ENCODE results near the gene LIMS1. TPM values are rescaled to one million over a fixed set of nuclear protein-coding genes. Genes with fewer than 3 reads are reported as not detected.
A peak's percentile ranks its signal among the peaks of the same experiment; 100 is the strongest.

LIMS1 gene
- total RNA-seq, 1 experiment from 2014 or later = 56.2 TPM

- Histone ChIP-seq H3K4me2 (ENCODE audit: low read length) (peak overlapping the region; percentile 80), H3K36me3 (ENCODE audit: control insufficient read depth in 1 of 2, insufficient read depth in 2 of 2, low read length in 2 of 2) (no peaks in the 10 kb centered on the region), H3K27ac (ENCODE audit: low read depth, low read length) (peak overlapping the region; percentile 81; the same call in 1 of the 2 replicates), H3K9ac (ENCODE audit: low read length) (peak overlapping the region; percentile 86), H3K27me3 (ENCODE audit: insufficient read depth, low read length) (no peaks in the 10 kb centered on the region), H4K20me1 (ENCODE audit: insufficient read depth) (0 out of 2 replicates have a peak, but pooled peaks cover 3% of the 10 kb centered on the region), H3K9me3 (ENCODE audit: control insufficient read depth in 1 of 2, insufficient read depth in 1 of 2, low read depth in 1 of 2, low read length in 2 of 2) (no peaks in the 10 kb centered on the region), H2AFZ (ENCODE audit: low read depth, low read length, poor library complexity, severe bottlenecking) (no peak overlapping the region), H3K9me2 (ENCODE audit: insufficient read depth) (no peaks in the 10 kb centered on the region), H3K4me3 (replicated peaks in 1 of 2; ENCODE audit: low read depth in 1 of 2, low read length in 2 of 2) (peak overlapping the region; percentile 65 to 84), H3K4me1 (ENCODE audit: control insufficient read depth in 1 of 2, insufficient read depth in 2 of 2, low read length in 2 of 2) (peaks cover 14 to 28% of the 10 kb centered on the region in 2 experiments), H3K79me2 (ENCODE audit: insufficient read depth, low read length) (peaks cover 52% of the 10 kb centered on the region)
- CTCF ChIA-PET = no interaction called here
- ATAC-seq = peak; percentile 12
- DNase-seq (ENCODE audit: low read depth, low spot score) = no peak
- no TSS peak for BruUV-seq (replicated peaks)
- TF ChIP-seq TCF7L2 (IDR thresholded peaks at IDR 0.05; ENCODE audit: borderline replicate concordance, extremely low read depth, insufficient read depth, insufficient read length) (no peak), ZFX (IDR thresholded peaks at IDR 0.05) (peak; percentile 91)
- intact Hi-C loops (cut with micrococcal nuclease) = no loop called here
- POLR2A ChIA-PET = no interaction called here
- RAD21 ChIA-PET (ENCODE audit: low non-redundant PET in 1 of 2, low total read pairs in 2 of 2, uncharacterized antibody in 2 of 2, unreplicated experiment in 2 of 2) = no interaction called here
Observed at GRCh38 chr2:108534584-108535356, 500 bp downstream of the LIMS1 start.

GRCh38 chr2:108535357-108535631, 1.0 kb downstream of the LIMS1 start:
- TSS peak; percentile 42 for BruUV-seq (replicated peaks)
- ATAC-seq (no peak), DNase-seq (ENCODE audit: low read depth, low spot score) (no peak)
- H3K9me3 ChIP-seq (ENCODE audit: control insufficient read depth in 1 of 2, insufficient read depth in 1 of 2, low read depth in 1 of 2, low read length in 2 of 2) = no peaks in the 10 kb centered on the region
- peak overlapping the region; percentile 65 to 84 for H3K4me3 ChIP-seq (replicated peaks in 1 of 2; ENCODE audit: low read depth in 1 of 2, low read length in 2 of 2)
- ChIA-PET RAD21 (ENCODE audit: low non-redundant PET in 1 of 2, low total read pairs in 2 of 2, uncharacterized antibody in 2 of 2, unreplicated experiment in 2 of 2) (no interaction called here), POLR2A (no interaction called here), CTCF (no interaction called here)
- intact Hi-C loops (cut with micrococcal nuclease) = no loop called here
- no peak overlapping the region for H2AFZ ChIP-seq (ENCODE audit: low read depth, low read length, poor library complexity, severe bottlenecking)
- no peaks in the 10 kb centered on the region for H3K9me2 ChIP-seq (ENCODE audit: insufficient read depth)
- no peak overlapping the region for H3K27ac ChIP-seq (ENCODE audit: low read depth, low read length)
- TF ChIP-seq JUND (IDR thresholded peaks at IDR 0.05) = no peak
- no peak for TF ChIP-seq ZNF274 (IDR thresholded peaks at IDR 0.05; ENCODE audit: low read depth, low read length)
- TF ChIP-seq EGR1 (IDR thresholded peaks at IDR 0.05; ENCODE audit: low read depth) = no peak
- TF ChIP-seq YY1 (IDR thresholded peaks at IDR 0.05; ENCODE audit: extremely low read depth, insufficient replicate concordance, low read depth, low read length) = no peak
- TF ChIP-seq ZBTB33 (IDR thresholded peaks at IDR 0.05; ENCODE audit: extremely low read depth, insufficient replicate concordance, low read length) = no peak
- no peak for TF ChIP-seq RAD21 (IDR thresholded peaks at IDR 0.05; ENCODE audit: low read depth)
- no peak for TF ChIP-seq ZFX (IDR thresholded peaks at IDR 0.05)
- TF ChIP-seq SIN3A (IDR thresholded peaks at IDR 0.05; ENCODE audit: low read depth) = no peak
- no peak for TF ChIP-seq FOSL1 (IDR thresholded peaks at IDR 0.05; ENCODE audit: low read depth)
- no peak for TF ChIP-seq CBX3 (IDR thresholded peaks at IDR 0.05; ENCODE audit: low read depth)
- no peak for TF ChIP-seq POLR2A (IDR thresholded peaks at IDR 0.05; ENCODE audit: borderline replicate concordance, extremely low read depth, insufficient read depth, insufficient read length)
- no peak for TF ChIP-seq EZH2phosphoT487 (IDR thresholded peaks at IDR 0.05; ENCODE audit: borderline replicate concordance)
- H3K4me2 ChIP-seq (ENCODE audit: low read length) = peak overlapping the region; percentile 80
- H4K20me1 ChIP-seq (ENCODE audit: insufficient read depth) = 0 out of 2 replicates have a peak, but pooled peaks cover 3% of the 10 kb centered on the region
- H3K79me2 ChIP-seq (ENCODE audit: insufficient read depth, low read length) = peaks cover 56% of the 10 kb centered on the region
- H3K27me3 ChIP-seq (ENCODE audit: insufficient read depth, low read length) = no peaks in the 10 kb centered on the region
- H3K9ac ChIP-seq (ENCODE audit: low read length) = peak overlapping the region; percentile 86
- peaks cover 14 to 28% of the 10 kb centered on the region in 2 experiments for H3K4me1 ChIP-seq (ENCODE audit: control insufficient read depth in 1 of 2, insufficient read depth in 2 of 2, low read length in 2 of 2)
- H3K36me3 ChIP-seq (ENCODE audit: control insufficient read depth in 1 of 2, insufficient read depth in 2 of 2, low read length in 2 of 2) = no peaks in the 10 kb centered on the region
